Measurements from ENCODE around the gene TRAF2.

- TF ChIP-seq CTCF (IDR thresholded peaks at IDR 0.05) (no peak), POLR2A (IDR thresholded peaks at IDR 0.05) (no peak), POLR2AphosphoS5 (IDR thresholded peaks at IDR 0.05) (no peak), EP300 (IDR thresholded peaks at IDR 0.05) (no peak)
These were observed 41.4 kb upstream of the TRAF2 start for GRCh38 chr9:136844761-136845464.

Measured in stomach (tissue), 4 donors.